ENCODE data around the gene MRAS.
"Not testable (repeated sequence)": the region's sequence is repeated elsewhere in the genome, so short reads cannot be mapped to it uniquely, and the experiment has no call there.

The MRAS gene

GRCh38 chr3:138408751-138409570 is 60.6 kb downstream of the MRAS start:
- H3K27me3 ChIP-seq (ENCODE audit: low read length): no peaks in the 10 kb centered on the region
- H3K79me2 ChIP-seq (ENCODE audit: insufficient read depth, low read length): no peaks in the 10 kb centered on the region
- H3K4me2 ChIP-seq (ENCODE audit: low read depth, low read length, poor library complexity, severe bottlenecking): no peak overlapping the region
- H3K27ac ChIP-seq (ENCODE audit: low read depth, low read length): no peak overlapping the region
- H3K9me2 ChIP-seq (replicated peaks; ENCODE audit: insufficient read depth, low read length): no peaks in the 10 kb centered on the region
- H3K9ac ChIP-seq (ENCODE audit: low read length): no peak overlapping the region
- H3K4me3 ChIP-seq (ENCODE audit: insufficient read depth, low read length, poor library complexity, severe bottlenecking): no peak overlapping the region
- H3K9me3 ChIP-seq (ENCODE audit: insufficient read depth, low read length): no peaks in the 10 kb centered on the region
- H3F3A ChIP-seq (ENCODE audit: insufficient read depth): no peaks in the 10 kb centered on the region
- H4K20me1 ChIP-seq (ENCODE audit: low read depth, low read length): no peaks in the 10 kb centered on the region
- H3K36me3 ChIP-seq (ENCODE audit: low read length): no peaks in the 10 kb centered on the region
- no peak for TF ChIP-seq CTCF (IDR thresholded peaks at IDR 0.05; ENCODE audit: insufficient read depth, low read length, poor library complexity, severe bottlenecking)
- TF ChIP-seq EZH2phosphoT487 (conservative IDR thresholded peaks at IDR 0.05; ENCODE audit: low read length): no peak
- no peak overlapping the region for H2AFZ ChIP-seq (ENCODE audit: low read depth, low read length, severe bottlenecking)

GRCh38 chr3:138412821-138413551 is 64.6 kb downstream of the MRAS start:
- H3K4me3 ChIP-seq (ENCODE audit: insufficient read depth, low read length, poor library complexity, severe bottlenecking): no peak overlapping the region
- H2AFZ ChIP-seq (ENCODE audit: low read depth, low read length, severe bottlenecking): no peak overlapping the region
- no peaks in the 10 kb centered on the region for H3K36me3 ChIP-seq (ENCODE audit: low read length)
- H3K27me3 ChIP-seq (ENCODE audit: low read length): no peaks in the 10 kb centered on the region
- H3K9ac ChIP-seq (ENCODE audit: low read length): no peak overlapping the region
- no peaks in the 10 kb centered on the region for H3K9me2 ChIP-seq (replicated peaks; ENCODE audit: insufficient read depth, low read length)
- H3K79me2 ChIP-seq (ENCODE audit: insufficient read depth, low read length): no peaks in the 10 kb centered on the region
- no peaks in the 10 kb centered on the region for H4K20me1 ChIP-seq (ENCODE audit: low read depth, low read length)
- H3K27ac ChIP-seq (ENCODE audit: low read depth, low read length): no peak overlapping the region
- TF ChIP-seq CTCF (IDR thresholded peaks at IDR 0.05; ENCODE audit: insufficient read depth, low read length, poor library complexity, severe bottlenecking): no peak
- TF ChIP-seq EZH2phosphoT487 (conservative IDR thresholded peaks at IDR 0.05; ENCODE audit: low read length): no peak
- no peaks in the 10 kb centered on the region for H3K9me3 ChIP-seq (ENCODE audit: insufficient read depth, low read length)
- no peaks in the 10 kb centered on the region for H3F3A ChIP-seq (ENCODE audit: insufficient read depth)
- no peak overlapping the region for H3K4me2 ChIP-seq (ENCODE audit: low read depth, low read length, poor library complexity, severe bottlenecking)

- H3F3A ChIP-seq (ENCODE audit: insufficient read depth); H3K4me2 ChIP-seq (ENCODE audit: low read depth, low read length, poor library complexity, severe bottlenecking); H3K4me3 ChIP-seq (ENCODE audit: insufficient read depth, low read length, poor library complexity, severe bottlenecking); H3K9me2 ChIP-seq (replicated peaks; ENCODE audit: insufficient read depth, low read length); H4K20me1 ChIP-seq (ENCODE audit: low read depth, low read length); H3K9me3 ChIP-seq (ENCODE audit: insufficient read depth, low read length); H3K27me3 ChIP-seq (ENCODE audit: low read length); H3K79me2 ChIP-seq (ENCODE audit: insufficient read depth, low read length); H2AFZ ChIP-seq (ENCODE audit: low read depth, low read length, severe bottlenecking); H3K9ac ChIP-seq (ENCODE audit: low read length); H3K27ac ChIP-seq (ENCODE audit: low read depth, low read length); H3K36me3 ChIP-seq (ENCODE audit: low read length): not testable (repeated sequence)
These were observed 67.9 kb downstream of the MRAS start for GRCh38 chr3:138416236-138416635.

GRCh38 chr3:138417559-138417982 is 69.2 kb downstream of the MRAS start:
- no peak overlapping the region for H2AFZ ChIP-seq (ENCODE audit: low read depth, low read length, severe bottlenecking)
- no peak overlapping the region for H3K4me3 ChIP-seq (ENCODE audit: insufficient read depth, low read length, poor library complexity, severe bottlenecking)

More at GRCh38 chr3:138417559-138417982, 69.2 kb downstream of the MRAS start:
- H3K79me2 ChIP-seq (ENCODE audit: insufficient read depth, low read length): no peaks in the 10 kb centered on the region
- TF ChIP-seq CTCF (IDR thresholded peaks at IDR 0.05; ENCODE audit: insufficient read depth, low read length, poor library complexity, severe bottlenecking) (peak; percentile 60), EZH2phosphoT487 (conservative IDR thresholded peaks at IDR 0.05; ENCODE audit: low read length) (no peak)
- H4K20me1 ChIP-seq (ENCODE audit: low read depth, low read length): no peaks in the 10 kb centered on the region
- no peak overlapping the region for H3K9ac ChIP-seq (ENCODE audit: low read length)
- H3K9me3 ChIP-seq (ENCODE audit: insufficient read depth, low read length): 0 out of 2 replicates have a peak, but pooled peaks cover 7% of the 10 kb centered on the region
- no peak overlapping the region for H3K4me2 ChIP-seq (ENCODE audit: low read depth, low read length, poor library complexity, severe bottlenecking)
- no peaks in the 10 kb centered on the region for H3K27me3 ChIP-seq (ENCODE audit: low read length)
- no peaks in the 10 kb centered on the region for H3F3A ChIP-seq (ENCODE audit: insufficient read depth)
- H3K9me2 ChIP-seq (replicated peaks; ENCODE audit: insufficient read depth, low read length): no peaks in the 10 kb centered on the region
- H3K36me3 ChIP-seq (ENCODE audit: low read length): no peaks in the 10 kb centered on the region
- H3K27ac ChIP-seq (ENCODE audit: low read depth, low read length): no peak overlapping the region

All from SU-DHL-6 (cell line).